Type B pancreatic cell (in vitro differentiated cells): ENCODE results near the gene MECP2. TPM values are rescaled to one million over a fixed set of nuclear protein-coding genes. Genes with fewer than 3 reads are reported as not detected.

Source experiments
- DNase-seq: peaks from one replicate; pipeline ENCODE4 v3.0.0; 2021; ENCODE audit warnings: mixed read lengths; ENCODE audit not compliant: unreplicated experiment; ENCODE audit errors: extremely low spot score
- H3K27ac Mint-ChIP-seq: 2 replicates; pipeline ENCODE4 v1.8.0; 2021; ENCODE audit warnings: mild to moderate bottlenecking, mixed read lengths
- H3K27me3 Mint-ChIP-seq: 2 replicates; pipeline ENCODE4 v1.8.0; 2021; ENCODE audit warnings: mixed read lengths
- H3K36me3 Mint-ChIP-seq: 2 replicates; pipeline ENCODE4 v1.8.0; 2021; ENCODE audit warnings: mixed read lengths
- H3K4me1 Mint-ChIP-seq: one replicate; pipeline ENCODE4 v1.8.0; 2021; ENCODE audit warnings: mixed read lengths; ENCODE audit not compliant: unreplicated experiment
- H3K4me3 Mint-ChIP-seq: 2 replicates; pipeline ENCODE4 v1.8.0; 2021; ENCODE audit warnings: mild to moderate bottlenecking, mixed read lengths
- H3K9me3 Mint-ChIP-seq: 2 replicates; pipeline ENCODE4 v1.8.0; 2021; ENCODE audit warnings: mixed read lengths
- total RNA-seq: library from RNA; stranded (reverse); gene quantifications from 2 replicates; pipeline ENCODE4 v1.2.1, GENCODE V29; 2021; ENCODE audit warnings: low replicate concordance
- TF ChIP-seq, protein P1 (sequence below): fragments of 200-600 bp; sonication (generic); conservative IDR thresholded peaks from 2 replicates; pipeline ENCODE4 v1.5.0; 2021; ENCODE audit warnings: antibody characterized with exemption, mild to moderate bottlenecking

The MECP2 gene
- total RNA-seq, 1 donor from 2014 or later = 37.7 TPM

DNA sequence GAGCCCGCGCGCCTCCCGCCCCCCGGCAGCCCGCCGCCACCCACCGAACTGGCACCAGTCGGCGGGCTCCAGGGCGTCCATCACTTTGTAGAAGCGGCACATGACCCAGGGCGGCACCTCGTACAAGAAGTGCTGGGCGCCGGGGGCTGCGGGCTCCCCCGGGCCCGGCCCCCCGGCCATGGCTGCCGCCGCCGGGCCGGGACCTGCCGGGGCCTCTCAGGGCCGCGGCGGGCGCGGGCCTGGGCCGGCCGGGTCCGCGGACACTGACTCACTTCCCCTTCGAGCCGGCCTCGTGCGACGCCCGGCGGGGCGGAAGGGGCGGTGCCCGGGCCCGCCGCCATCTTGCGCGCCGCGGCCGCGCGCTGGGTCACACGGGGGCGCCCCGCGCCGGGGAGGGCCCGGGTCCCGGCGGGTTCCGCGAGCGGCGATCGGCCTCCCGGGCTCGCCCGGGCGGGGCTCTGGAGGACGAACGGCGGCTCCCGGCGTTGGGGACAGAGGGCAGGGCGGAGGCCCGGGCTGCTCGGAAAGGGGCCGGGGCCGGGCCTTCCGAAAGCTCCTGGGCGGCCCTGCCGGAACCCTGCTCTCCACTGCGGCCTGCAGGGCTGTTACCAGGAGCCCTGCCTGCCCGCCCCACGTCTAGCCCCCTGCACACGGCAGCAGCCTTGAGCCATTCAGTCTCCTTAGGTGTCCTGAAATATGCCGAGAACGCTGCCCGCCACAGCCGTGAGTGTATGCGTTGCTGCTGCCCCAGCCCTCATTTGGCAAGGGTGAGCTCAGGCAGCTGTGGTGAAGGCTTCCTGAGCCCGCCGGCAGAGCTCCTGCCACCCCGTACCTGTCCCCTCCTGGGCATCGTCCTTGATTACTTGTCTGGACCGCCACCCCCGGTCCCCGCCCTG, 77.6 kb downstream of the MECP2 start, which contains the start of gene IRAK1:
TSS of gene IRAK1 (minus strand) at position 270 of the 896 bp plus-strand sequence. CDS start at position 180, 90 bp downstream.
- Mint-ChIP-seq H3K27me3 (no peaks in the 10 kb centered on the region), H3K36me3 (no peaks in the 10 kb centered on the region), H3K27ac (peak within 1 kb of the TSS; percentile 89), H3K4me1 (peaks cover 13% of the 10 kb centered on the region), H3K9me3 (no peaks in the 10 kb centered on the region), H3K4me3 (peak within 1 kb of the TSS; percentile 88)
- DNase-seq = no peak
- TF ChIP-seq, protein P1, sequence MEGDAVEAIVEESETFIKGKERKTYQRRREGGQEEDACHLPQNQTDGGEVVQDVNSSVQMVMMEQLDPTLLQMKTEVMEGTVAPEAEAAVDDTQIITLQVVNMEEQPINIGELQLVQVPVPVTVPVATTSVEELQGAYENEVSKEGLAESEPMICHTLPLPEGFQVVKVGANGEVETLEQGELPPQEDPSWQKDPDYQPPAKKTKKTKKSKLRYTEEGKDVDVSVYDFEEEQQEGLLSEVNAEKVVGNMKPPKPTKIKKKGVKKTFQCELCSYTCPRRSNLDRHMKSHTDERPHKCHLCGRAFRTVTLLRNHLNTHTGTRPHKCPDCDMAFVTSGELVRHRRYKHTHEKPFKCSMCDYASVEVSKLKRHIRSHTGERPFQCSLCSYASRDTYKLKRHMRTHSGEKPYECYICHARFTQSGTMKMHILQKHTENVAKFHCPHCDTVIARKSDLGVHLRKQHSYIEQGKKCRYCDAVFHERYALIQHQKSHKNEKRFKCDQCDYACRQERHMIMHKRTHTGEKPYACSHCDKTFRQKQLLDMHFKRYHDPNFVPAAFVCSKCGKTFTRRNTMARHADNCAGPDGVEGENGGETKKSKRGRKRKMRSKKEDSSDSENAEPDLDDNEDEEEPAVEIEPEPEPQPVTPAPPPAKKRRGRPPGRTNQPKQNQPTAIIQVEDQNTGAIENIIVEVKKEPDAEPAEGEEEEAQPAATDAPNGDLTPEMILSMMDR = no peak

DNA sequence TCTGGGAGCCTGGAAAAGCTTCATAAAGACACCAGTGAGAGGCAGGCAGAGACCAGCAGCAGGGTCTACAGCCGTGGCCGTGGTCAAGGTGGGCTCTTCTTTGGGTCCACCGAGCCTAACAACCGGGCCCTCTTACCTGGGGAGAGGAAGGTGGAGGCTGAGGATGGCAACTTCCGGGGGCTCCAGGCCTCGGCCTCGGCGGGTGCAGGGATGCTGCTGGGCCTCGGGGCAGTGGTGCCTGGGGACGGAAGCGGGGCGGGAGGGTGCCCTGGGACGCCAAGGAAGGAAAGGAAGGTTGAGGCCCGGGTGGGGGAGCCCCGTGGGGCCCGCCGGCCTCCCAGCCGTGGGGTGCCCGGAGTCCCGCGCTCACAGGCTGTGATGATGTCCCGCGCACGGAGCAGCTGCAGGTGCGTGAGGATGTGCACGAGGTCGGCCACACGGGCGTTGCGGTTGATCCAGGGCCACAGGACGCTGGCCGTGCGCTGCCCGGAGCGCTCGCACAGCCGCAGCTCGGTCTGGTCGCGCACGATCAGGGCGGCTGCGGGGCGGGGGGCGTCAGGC, 78.4 kb downstream of the MECP2 start:
- peak overlapping the region; percentile 88 for H3K4me3 Mint-ChIP-seq
- no peaks in the 10 kb centered on the region for H3K27me3 Mint-ChIP-seq
- H3K36me3 Mint-ChIP-seq = no peaks in the 10 kb centered on the region
- peaks cover 13% of the 10 kb centered on the region for H3K4me1 Mint-ChIP-seq
- TF ChIP-seq, protein P1 = no peak
- H3K9me3 Mint-ChIP-seq = no peaks in the 10 kb centered on the region
- H3K27ac Mint-ChIP-seq = peak overlapping the region; percentile 89
- DNase-seq = no peak

DNA sequence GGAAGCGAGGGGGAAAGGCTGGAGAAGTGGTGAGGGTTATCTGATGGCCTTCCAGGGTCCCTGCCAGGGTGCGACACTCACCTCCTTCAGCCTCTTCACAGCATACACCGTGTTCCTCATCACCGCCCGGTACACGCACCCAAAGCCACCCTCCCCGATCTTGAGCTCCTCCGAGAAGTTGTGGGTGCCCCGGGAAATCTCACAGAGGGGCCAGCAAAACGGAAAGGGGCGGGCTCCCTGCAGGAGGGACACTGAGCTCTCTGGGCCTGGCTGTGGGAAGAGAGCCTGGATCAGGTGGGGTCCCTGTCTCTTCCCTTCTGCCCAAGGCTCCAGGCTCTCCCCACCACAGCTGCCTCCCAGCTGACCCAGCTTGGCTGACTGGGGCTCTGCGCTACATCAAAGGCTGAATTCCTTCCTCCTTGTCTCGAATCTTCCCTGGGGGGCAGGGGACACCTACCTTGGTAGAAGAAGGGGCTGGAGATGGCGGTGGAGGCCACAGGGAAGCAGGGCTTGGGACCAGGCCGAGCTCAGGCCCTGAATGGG, 78.9 kb downstream of the MECP2 start:
- Mint-ChIP-seq H3K27ac (peak overlapping the region; percentile 89), H3K4me1 (peaks cover 9% of the 10 kb centered on the region), H3K27me3 (no peaks in the 10 kb centered on the region), H3K36me3 (no peaks in the 10 kb centered on the region), H3K4me3 (peak overlapping the region; percentile 88), H3K9me3 (no peaks in the 10 kb centered on the region)
- TF ChIP-seq, protein P1 = no peak
- DNase-seq = no peak

DNA sequence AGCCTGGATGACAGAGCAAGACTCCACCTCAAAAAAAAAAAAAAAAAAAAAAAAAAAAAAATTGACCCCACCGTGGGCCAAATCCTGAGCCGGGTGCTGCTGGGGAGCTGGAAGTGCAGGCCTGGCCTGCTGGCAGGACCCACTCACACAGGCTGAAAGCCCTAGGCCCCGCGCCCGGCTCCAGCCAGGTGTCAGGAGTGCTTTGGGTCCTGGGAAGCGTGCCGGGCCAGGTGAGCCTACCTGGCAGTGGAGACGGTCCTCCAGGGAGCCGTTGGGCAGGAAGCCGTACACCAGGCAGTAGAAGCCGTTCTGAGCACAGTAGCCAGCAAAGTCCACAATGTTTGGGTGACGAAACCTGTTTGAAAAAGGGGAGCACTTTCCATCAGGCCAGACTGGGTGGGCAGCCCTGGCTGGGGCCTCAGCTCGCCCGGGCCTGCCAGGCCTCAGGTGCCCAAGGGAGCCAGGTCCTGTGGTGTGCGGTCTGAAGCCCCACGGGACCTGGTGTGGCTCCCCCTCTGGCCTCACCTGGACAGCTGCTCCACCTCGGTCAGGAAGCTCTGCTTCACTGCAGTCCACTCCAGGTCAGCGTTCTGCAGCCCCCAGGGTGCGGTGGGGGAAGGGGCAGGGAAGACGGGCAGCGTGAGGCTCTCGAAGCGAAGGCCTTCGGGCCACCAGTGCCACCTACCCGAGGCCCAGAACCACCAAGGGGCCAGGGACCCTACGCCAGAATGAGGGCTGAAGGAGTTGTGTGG, 79.6 kb downstream of the MECP2 start:
- Mint-ChIP-seq H3K27me3 (no peaks in the 10 kb centered on the region), H3K4me3 (no peak overlapping the region), H3K4me1 (peaks cover 4% of the 10 kb centered on the region), H3K27ac (no peak overlapping the region), H3K36me3 (no peaks in the 10 kb centered on the region), H3K9me3 (no peaks in the 10 kb centered on the region)
- TF ChIP-seq, protein P1 = no peak
- no peak for DNase-seq

DNA sequence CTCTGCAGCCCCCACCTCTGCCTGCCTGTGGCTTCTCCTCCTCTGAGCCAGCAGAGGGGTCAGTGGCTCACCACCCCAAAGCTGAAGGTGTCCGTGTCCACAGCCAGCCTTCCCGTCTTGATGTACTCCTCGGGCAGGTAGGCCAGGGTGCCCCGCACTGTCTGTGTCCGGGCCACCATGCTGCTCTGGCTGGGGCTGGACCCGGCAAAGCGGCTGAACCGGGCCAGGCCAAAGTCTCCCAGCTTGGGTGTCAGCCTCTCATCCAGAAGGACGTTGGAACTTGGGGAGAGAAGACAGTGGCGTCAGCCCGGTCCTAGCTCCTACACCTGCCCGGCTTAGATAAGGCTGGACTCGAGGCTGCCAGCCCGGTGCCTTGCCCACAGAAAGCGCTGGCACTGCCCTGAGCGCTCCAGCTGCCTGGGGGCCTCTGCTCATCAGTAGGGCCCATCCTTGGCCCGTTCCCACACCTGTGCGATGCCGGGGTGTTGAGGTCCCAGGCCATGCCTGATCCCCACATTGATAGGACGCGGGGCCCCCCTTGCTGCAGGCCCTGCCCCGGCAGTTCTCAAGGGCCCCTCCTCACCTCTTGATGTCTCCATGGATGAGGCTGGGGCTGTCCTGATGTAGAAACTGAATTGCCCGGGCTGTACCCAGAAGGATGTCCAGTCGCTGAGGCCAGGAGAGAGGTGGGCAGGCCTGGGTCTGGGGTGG, 81.0 kb downstream of the MECP2 start:
- H3K27me3 Mint-ChIP-seq = no peaks in the 10 kb centered on the region
- H3K27ac Mint-ChIP-seq = no peak overlapping the region
- TF ChIP-seq, protein P1 = no peak
- no peaks in the 10 kb centered on the region for H3K36me3 Mint-ChIP-seq
- no peaks in the 10 kb centered on the region for H3K4me1 Mint-ChIP-seq
- DNase-seq = no peak
- H3K4me3 Mint-ChIP-seq = no peak overlapping the region
- H3K9me3 Mint-ChIP-seq = no peaks in the 10 kb centered on the region
